SHP77 (cell line): ENCODE data around the gene CERT1.

Source experiments
- DNase-seq, 2 experiments: peaks; one replicate each; lab custom pipeline; 2025; lab: John Stamatoyannopoulos, UW

The CERT1 gene

GRCh38 chr5:75395277-75395676 lies 116.2 kb downstream of the CERT1 start:
- DNase-seq: no peak

GRCh38 chr5:75389430-75389829 lies 122.0 kb downstream of the CERT1 start:
- no peak for DNase-seq

DNA sequence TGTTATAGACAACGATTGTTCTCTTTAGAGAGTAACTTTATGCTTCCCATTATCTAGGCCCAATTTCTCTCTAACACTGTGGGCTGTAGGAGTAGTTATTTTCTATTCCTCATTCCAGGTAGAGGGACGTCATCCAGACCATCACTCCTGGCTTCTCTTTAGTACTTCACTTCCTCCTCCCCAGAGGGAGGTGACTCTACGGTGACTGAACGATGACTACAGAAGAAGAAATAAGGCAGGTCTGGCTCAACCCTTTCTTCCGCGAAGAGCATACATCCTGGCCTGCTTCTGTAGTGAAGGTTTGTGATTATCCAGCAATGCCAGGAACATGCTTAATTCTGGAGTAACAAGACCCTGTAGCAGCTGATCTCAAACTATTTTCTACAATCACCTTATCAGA lies 123.6 kb downstream of the CERT1 start:
- no peak for DNase-seq

DNA sequence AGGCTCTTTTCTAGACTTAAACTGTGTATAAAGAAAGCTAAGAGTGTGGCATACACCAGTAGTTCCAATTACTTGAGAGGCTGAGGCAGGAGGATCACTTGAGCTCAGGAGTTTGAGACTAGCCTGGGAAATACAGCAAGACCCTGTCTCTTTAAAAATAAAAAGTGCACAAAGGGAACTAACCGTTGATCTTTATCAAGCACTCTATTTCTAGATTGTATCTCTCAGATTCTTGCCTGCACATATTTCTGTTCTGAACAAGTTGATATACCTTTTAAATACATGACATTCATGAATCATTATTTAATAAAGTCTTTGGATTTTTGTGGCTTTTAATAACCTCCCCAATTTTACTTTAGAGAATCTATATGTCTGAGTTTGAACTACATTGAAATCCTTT lies 127.2 kb downstream of the CERT1 start:
- no peak for DNase-seq

GRCh38 chr5:75381456-75381855 lies 130.0 kb downstream of the CERT1 start:
- no peak for DNase-seq

- DNase-seq: no peak
These were observed 131.3 kb downstream of the CERT1 start for GRCh38 chr5:75380099-75380498.

- no peak for DNase-seq
These were observed 136.0 kb downstream of the CERT1 start for GRCh38 chr5:75375414-75375813.

DNA sequence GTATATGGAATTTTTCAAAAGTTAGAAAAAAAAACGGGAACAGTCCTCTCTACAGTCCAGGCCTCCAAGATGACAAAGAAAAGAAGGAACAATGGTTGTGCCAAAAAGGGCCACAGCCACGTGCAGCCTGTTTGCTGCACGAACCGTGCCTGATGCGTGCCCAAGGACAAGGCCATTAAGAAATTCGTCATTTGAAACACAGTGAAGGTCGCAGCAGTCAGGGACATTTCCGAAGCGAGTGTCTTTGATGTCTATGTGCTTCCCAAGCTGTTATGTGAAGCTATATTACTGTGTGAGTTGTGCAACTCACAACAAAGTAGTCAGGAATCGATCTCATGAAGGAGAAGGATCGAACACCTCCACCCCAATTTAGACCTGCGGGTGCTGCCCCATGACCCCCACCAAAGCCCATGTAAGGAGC lies 137.0 kb downstream of the CERT1 start:
- DNase-seq: no peak

DNA sequence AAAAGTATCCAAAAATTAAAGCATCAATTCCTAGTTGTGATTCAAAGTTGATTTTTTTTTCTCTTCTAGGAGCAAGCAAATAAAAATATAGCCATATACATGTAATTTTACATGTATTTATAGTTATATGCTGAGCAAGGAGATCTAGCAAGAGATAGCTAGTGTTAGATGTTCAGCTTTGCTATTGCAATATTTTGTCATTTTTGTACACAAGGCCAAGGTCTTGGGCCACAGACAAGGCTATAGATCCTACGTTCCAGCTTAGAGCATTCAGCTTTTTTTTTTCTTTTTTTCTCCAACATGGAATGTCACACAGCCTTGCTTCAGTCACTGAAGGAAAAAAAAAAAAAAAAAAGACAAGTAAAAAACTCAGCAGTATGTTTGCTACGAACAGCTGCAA lies 137.6 kb downstream of the CERT1 start:
- DNase-seq: no peak

DNA sequence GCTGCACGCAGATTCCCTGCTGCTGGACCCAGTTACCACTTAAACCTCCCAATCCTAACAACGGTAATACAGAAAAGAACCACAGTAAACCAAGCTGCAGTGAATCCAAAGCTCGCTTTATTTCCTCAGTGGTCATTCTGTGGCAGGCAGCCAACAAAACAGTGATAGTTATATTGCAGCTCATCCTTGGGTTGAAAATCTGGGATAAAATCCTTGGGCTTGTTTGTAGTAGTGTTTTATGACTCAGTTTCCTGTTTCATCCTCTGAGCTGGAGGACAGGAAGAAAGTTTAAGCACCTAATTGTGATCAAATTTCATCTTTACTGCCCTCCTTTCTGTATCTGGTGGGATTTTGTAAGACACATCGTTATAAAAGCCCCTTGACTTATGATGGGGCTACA lies 143.0 kb downstream of the CERT1 start:
- no peak for DNase-seq

GRCh38 chr5:75367401-75367800 lies 144.0 kb downstream of the CERT1 start:
- no peak for DNase-seq

DNA sequence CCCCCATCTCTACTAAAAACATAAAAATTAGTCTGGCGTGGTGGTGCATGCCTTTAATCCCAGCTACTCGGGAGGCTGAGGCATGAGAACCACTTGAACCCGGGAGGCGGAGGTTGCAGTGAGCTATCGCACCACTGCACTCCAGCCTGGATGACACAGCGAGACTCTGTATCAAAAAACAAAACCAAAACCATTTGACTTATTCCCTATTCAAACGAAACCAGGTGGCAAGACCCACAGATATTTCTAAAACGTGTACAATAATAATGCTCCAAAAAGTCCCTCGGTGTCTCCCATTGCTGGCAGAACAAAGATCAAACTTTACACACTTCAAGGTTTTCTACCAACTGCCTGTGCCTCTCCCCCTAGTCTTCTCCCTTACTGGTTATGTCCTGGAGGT lies 144.6 kb downstream of the CERT1 start:
- DNase-seq: no peak

DNA sequence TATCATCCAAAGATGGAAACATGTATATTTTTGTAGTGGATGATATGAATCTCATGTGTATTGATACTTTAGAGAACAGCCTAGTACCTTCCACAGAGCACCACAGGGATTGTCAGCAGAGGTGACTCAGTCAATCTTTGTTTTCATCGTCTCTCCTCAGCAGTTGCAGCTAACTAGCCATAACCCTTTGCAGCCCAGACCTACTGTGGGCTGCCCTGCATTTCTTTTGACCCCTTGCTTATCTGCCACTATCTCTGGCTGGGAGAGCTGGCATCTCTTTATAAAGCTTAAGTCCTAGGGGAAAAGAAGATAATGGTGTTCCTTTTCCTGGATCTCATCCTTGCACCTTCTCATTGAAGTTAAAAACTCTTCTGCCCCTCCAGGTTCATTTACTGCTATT lies 145.7 kb downstream of the CERT1 start:
- no peak for DNase-seq

DNA sequence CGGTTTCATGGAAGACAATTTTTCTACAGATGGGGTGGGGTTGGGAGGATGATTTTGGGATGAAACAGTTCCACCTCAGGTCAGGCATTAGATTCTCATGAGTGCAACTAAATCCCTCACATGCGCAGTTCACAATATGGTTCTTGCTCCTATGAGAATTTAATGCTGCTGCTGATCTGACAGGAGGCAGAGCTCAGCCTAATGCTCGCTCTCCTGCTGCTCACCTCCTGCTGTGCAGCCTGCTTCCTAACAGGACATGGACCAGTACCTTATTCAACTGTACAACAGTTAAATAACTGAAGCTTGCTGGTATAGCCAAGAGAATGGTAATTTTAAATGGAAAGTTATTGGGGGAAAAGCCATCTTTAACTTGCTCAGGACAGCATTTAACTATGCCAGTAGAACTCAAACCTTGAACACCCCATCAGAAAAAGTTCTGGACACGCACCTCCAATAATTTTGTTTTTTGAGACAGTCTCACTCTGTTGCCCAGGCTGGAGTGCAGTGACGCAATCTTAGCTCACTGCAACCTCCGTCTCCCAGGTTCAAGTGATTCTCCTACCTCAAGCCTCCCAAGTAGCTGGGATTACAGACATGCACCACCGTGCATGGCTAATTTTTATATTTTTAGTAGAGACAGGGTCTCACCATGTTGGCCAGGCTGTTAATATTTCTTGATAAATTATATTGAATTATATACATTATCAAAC lies 146.7 kb downstream of the CERT1 start:
- DNase-seq: no peak

GRCh38 chr5:75363726-75364495 lies 147.5 kb downstream of the CERT1 start:
- no peak for DNase-seq

DNA sequence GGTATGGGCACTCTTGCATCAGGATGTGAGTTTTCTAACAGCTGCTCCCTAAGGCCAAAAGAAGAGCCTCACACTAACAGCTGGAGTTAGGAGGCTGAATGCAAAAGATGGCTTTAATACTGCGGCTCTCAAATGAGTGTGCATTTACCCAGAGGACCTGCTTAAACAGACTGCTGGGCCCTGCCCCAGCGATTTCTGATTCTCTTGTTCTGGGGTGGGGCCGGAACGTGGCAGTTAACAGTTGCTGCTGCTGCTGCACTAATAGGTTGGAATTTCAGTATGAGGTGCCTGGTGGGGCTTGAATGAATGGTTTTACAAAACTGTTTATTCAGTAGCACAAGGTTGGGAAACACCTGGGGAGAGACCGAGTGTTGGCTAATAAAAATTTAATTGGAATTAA lies 148.3 kb downstream of the CERT1 start:
- DNase-seq: no peak

GRCh38 chr5:75362474-75362975 lies 148.9 kb downstream of the CERT1 start:
- no peak for DNase-seq

GRCh38 chr5:75361310-75361709 lies 150.1 kb downstream of the CERT1 start:
- DNase-seq: no peak

DNA sequence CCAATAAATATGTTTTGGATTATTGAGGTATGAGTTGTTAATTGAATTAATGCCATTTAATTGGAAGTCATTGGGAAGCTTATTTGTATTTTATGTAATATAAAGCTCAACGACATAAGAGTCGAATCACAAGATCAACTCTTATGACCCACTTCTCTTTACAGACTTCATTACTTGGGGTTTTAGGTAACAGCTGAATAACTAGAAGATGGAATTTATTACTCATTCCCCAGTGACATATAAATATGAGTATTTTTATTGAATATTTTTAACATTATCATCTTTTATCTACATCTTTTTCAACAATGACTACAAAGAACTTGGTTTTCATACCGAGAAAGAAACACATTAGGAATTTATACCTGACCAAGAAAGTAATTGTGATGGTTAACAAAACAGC lies 153.3 kb downstream of the CERT1 start:
- DNase-seq: no peak

DNA sequence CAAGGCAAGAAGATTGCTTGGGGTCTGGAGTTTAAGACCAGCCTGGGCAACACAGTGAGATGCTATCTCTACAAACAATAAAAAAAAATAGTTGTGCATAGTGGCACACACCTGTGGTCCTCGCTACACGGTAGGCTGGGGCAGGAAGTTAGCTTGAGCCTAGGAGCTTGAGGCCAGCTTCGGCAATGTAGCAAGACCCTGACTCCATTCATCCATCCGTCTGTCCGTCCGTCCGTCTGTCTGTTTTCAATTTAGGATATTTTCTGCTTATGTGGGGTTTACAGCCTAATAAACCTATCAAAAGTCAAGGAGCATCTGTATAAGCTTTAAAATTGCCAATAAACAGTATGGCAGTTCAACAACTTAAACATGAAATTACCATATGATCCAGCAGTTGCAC lies 154.7 kb downstream of the CERT1 start:
- no peak for DNase-seq

DNA sequence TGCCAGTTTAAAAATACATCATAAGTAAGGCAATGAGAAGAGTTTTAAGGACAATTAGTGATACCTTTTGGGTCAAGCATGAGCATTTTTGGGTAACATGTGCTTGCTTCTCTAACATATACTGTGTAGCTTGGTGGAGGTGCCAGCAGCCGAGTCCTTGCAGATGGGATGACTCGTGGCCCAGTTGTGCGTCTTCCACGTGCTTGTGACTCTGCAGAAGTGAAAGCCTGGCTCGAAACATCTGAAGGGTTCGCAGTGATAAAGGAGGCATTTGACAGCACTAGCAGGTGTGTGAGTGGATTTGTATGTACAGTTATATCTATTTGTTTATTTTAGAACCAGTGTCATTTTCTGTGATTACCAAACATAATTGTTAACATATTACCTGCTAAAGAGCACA lies 156.2 kb downstream of the CERT1 start:
- no peak for DNase-seq

GRCh38 chr5:75351139-75351926 lies 160.1 kb downstream of the CERT1 start:
- DNase-seq: no peak

GRCh38 chr5:75349663-75350062 lies 161.8 kb downstream of the CERT1 start:
- no peak for DNase-seq
